Measurements from ENCODE around the gene RNF182.

RNF182 gene

GRCh38 chr6:13892017-13892645 is 32.6 kb upstream of the RNF182 start:
- Histone ChIP-seq H3K4me3 (replicated peaks; ENCODE audit: insufficient read depth, low read length) (no peak overlapping the region), H3K27me3 (ENCODE audit: insufficient read depth, poor library complexity, severe bottlenecking) (no peaks in the 10 kb centered on the region), H3K27ac (replicated peaks) (no peak overlapping the region)
- no peak for DNase-seq (ENCODE audit: low read depth in 1 of 2, low spot score in 1 of 2)
- TF ChIP-seq GABPA (IDR thresholded peaks at IDR 0.05; ENCODE audit: low read depth) (no peak), CTCF (IDR thresholded peaks at IDR 0.05; ENCODE audit: insufficient read depth, low read length) (no peak), SPI1 (IDR thresholded peaks at IDR 0.05; ENCODE audit: borderline replicate concordance, low read depth) (no peak), POLR2AphosphoS5 (IDR thresholded peaks at IDR 0.05; ENCODE audit: low read depth) (no peak), REST (IDR thresholded peaks at IDR 0.05; ENCODE audit: insufficient replicate concordance, low read depth) (no peak)

GRCh38 chr6:13902922-13903321 is 21.8 kb upstream of the RNF182 start:
- DNase-seq (ENCODE audit: low read depth in 1 of 2, low spot score in 1 of 2): no peak
- Histone ChIP-seq H3K27ac (replicated peaks) (no peak overlapping the region), H3K4me3 (replicated peaks; ENCODE audit: insufficient read depth, low read length) (no peak overlapping the region), H3K27me3 (ENCODE audit: insufficient read depth, poor library complexity, severe bottlenecking) (peaks cover 15% of the 10 kb centered on the region)
- TF ChIP-seq REST (IDR thresholded peaks at IDR 0.05; ENCODE audit: insufficient replicate concordance, low read depth) (no peak), GABPA (IDR thresholded peaks at IDR 0.05; ENCODE audit: low read depth) (no peak), POLR2AphosphoS5 (IDR thresholded peaks at IDR 0.05; ENCODE audit: low read depth) (no peak), SPI1 (IDR thresholded peaks at IDR 0.05; ENCODE audit: borderline replicate concordance, low read depth) (no peak), CTCF (IDR thresholded peaks at IDR 0.05; ENCODE audit: insufficient read depth, low read length) (no peak)

- Histone ChIP-seq H3K27me3 (ENCODE audit: insufficient read depth, poor library complexity, severe bottlenecking) (peaks cover 15% of the 10 kb centered on the region), H3K27ac (replicated peaks) (no peak overlapping the region), H3K4me3 (replicated peaks; ENCODE audit: insufficient read depth, low read length) (no peak overlapping the region)
- TF ChIP-seq GABPA (IDR thresholded peaks at IDR 0.05; ENCODE audit: low read depth): no peak
- TF ChIP-seq SPI1 (IDR thresholded peaks at IDR 0.05; ENCODE audit: borderline replicate concordance, low read depth): no peak
- no peak for DNase-seq (ENCODE audit: low read depth in 1 of 2, low spot score in 1 of 2)
These were observed 21.4 kb upstream of the RNF182 start for GRCh38 chr6:13903364-13903763.

GRCh38 chr6:13907001-13907350 is 17.8 kb upstream of the RNF182 start:
- DNase-seq (ENCODE audit: low read depth in 1 of 2, low spot score in 1 of 2): no peak
- no peak overlapping the region for H3K27ac ChIP-seq (replicated peaks)
- H3K4me3 ChIP-seq (replicated peaks; ENCODE audit: insufficient read depth, low read length): no peak overlapping the region
- TF ChIP-seq CTCF (IDR thresholded peaks at IDR 0.05; ENCODE audit: insufficient read depth, low read length) (no peak), POLR2AphosphoS5 (IDR thresholded peaks at IDR 0.05; ENCODE audit: low read depth) (no peak), REST (IDR thresholded peaks at IDR 0.05; ENCODE audit: insufficient replicate concordance, low read depth) (no peak), SPI1 (IDR thresholded peaks at IDR 0.05; ENCODE audit: borderline replicate concordance, low read depth) (no peak), GABPA (IDR thresholded peaks at IDR 0.05; ENCODE audit: low read depth) (no peak)
- H3K27me3 ChIP-seq (ENCODE audit: insufficient read depth, poor library complexity, severe bottlenecking): peaks cover 15% of the 10 kb centered on the region
